Mucosa of stomach (tissue), 1 donor: ENCODE measurements around the gene DNTTIP2.
A peak's percentile ranks its signal among the peaks of the same experiment; 100 is the strongest.
"Not testable (repeated sequence)": the region's sequence is repeated elsewhere in the genome, so short reads cannot be mapped to it uniquely, and the experiment has no call there.

Source experiments
- H3K27me3 ChIP-seq: one replicate; pipeline ENCODE4 v1.7.0; 2013; ENCODE audit warnings: mild to moderate bottlenecking, low read length; ENCODE audit not compliant: control insufficient read depth, insufficient read depth
- H3K36me3 ChIP-seq: one replicate; pipeline ENCODE4 v1.7.0; 2013; ENCODE audit warnings: low read length; ENCODE audit not compliant: control insufficient read depth, insufficient read depth
- H3K4me1 ChIP-seq: one replicate; pipeline ENCODE4 v1.7.0; 2013; ENCODE audit warnings: mild to moderate bottlenecking, low read length; ENCODE audit not compliant: control insufficient read depth, insufficient read depth
- H3K4me3 ChIP-seq: one replicate; pipeline ENCODE4 v1.7.0; 2013; ENCODE audit warnings: low read length
- H3K9ac ChIP-seq: one replicate; pipeline ENCODE4 v1.7.0; 2013; ENCODE audit warnings: mild to moderate bottlenecking, low read length, moderate library complexity
- H3K9me3 ChIP-seq: one replicate; pipeline ENCODE4 v1.7.0; 2013; ENCODE audit warnings: mild to moderate bottlenecking, low read length, moderate library complexity; ENCODE audit not compliant: control insufficient read depth
- donor health status: Pancreatic carcinoma.

The DNTTIP2 gene

DNA sequence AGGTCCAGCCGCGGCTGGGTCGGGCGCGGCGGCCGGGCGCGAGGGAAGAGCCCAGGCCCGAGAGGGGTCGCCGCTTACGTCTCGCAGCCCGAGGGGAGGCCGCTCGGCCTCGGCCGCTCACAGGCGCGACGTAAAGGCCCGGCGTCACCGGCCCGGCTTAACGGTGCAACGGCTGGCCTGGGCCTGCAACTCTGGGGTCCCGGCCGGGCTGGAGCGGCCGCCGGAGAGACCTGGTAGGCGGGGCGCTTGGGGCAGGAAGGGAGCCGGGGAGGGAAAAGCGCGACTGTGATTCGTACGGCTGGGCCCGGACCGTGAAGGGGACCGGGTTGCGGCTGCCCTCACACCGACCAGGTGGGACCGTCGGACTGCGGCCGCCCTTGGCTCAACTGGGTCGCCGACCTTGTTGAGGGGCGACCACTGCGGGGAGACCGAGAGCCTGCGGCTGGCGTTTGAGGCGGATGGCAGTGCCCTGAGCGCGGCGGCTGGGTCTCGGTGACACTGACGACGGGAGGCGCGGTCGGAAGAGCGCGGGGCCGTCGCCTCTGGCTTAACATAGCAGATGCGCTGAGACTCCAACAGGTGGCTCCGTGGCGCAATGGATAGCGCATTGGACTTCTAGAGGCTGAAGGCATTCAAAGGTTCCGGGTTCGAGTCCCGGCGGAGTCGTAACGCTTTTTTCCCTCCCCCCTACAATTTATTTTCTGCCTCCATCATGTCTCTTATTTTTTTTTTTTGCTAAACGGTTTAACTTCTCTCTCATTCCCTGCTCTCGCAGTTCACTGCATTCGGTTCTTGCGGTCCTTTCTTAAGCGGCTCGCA lies 31.8 kb downstream of the DNTTIP2 start:
- no peaks in the 10 kb centered on the region for H3K36me3 ChIP-seq
- peak overlapping the region; percentile 71 for H3K4me3 ChIP-seq
- H3K9ac ChIP-seq: peak overlapping the region; percentile 84
- H3K4me1 ChIP-seq: peaks cover 25% of the 10 kb centered on the region
- H3K9me3 ChIP-seq: no peaks in the 10 kb centered on the region
- H3K27me3 ChIP-seq: no peaks in the 10 kb centered on the region

DNA sequence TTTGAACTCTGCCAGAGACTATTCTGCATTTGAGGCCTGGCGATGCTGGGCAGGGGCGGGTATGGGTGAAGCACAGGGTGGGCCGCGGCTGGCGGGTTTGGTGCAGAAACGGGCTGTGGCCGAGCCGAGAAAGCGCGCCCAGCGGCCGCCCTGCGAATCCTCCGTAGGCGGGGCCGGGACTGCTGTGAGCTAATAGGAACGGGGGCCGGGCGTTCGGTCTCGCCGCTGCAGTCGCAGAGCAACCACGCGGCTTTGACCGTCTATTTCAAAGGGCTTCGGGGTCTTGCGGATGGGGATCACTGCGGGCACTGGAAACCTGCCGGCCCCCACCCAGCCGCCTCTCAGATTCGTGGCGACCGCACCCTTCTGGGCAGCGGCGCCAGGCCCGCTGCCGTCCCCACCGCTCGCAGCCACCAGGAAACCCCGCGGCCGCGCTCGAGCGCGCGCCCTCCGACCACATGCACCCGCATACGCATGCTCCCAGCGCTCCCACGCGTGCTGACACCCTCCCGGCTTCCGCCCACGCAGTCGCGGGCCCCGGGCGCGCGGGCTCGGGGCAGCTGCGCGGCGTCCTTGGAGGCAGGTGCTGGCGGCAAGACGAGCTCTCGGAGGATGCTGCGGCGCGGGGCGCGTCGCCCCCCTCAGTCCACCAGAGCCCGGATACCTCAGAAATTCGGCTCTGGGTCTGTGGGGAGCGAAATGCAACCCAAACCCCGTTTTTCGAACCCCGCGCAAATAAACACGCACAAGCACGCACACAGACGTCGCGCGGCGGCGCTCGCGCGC lies 32.6 kb downstream of the DNTTIP2 start:
- Histone ChIP-seq H3K4me3 (peak overlapping the region; percentile 73), H3K4me1 (peaks cover 25% of the 10 kb centered on the region), H3K27me3 (no peaks in the 10 kb centered on the region), H3K9ac (peak overlapping the region; percentile 84), H3K36me3 (no peaks in the 10 kb centered on the region), H3K9me3 (no peaks in the 10 kb centered on the region)

DNA sequence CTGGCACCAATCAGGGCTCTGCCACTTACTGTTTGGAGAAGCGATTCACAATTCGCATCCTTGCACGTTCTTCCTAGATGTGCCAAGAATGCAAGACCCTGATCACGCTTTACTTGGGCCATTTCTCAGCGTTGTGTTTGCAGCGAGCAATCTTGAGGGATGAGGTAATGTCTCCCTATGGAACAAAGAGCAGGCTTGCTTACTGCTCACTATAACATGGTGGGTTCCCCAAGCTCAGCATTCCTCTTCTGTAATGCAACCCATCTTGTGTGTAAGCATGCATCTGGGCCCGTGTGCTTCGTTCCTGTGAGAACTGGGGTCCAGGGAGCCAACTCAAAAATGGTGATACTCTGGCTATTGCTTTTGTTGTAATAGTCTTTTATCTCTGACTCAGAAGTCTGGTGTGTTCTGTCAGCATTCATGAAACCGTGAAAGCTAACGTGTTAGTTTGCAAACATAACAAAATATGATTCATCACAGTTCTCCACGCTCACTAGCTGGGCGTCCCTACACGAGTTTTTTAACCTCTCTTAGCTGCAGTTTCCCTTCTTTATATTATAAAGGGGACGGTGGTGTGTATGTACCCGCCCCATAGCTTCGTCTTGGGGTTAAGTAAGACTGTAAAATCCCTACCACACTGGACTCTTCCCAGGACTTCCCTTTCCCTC lies 33.3 kb downstream of the DNTTIP2 start:
- no peaks in the 10 kb centered on the region for H3K27me3 ChIP-seq
- H3K4me3 ChIP-seq: peak overlapping the region; percentile 73
- H3K9me3 ChIP-seq: no peaks in the 10 kb centered on the region
- H3K9ac ChIP-seq: peak overlapping the region; percentile 84
- no peaks in the 10 kb centered on the region for H3K36me3 ChIP-seq
- H3K4me1 ChIP-seq: peaks cover 25% of the 10 kb centered on the region

DNA sequence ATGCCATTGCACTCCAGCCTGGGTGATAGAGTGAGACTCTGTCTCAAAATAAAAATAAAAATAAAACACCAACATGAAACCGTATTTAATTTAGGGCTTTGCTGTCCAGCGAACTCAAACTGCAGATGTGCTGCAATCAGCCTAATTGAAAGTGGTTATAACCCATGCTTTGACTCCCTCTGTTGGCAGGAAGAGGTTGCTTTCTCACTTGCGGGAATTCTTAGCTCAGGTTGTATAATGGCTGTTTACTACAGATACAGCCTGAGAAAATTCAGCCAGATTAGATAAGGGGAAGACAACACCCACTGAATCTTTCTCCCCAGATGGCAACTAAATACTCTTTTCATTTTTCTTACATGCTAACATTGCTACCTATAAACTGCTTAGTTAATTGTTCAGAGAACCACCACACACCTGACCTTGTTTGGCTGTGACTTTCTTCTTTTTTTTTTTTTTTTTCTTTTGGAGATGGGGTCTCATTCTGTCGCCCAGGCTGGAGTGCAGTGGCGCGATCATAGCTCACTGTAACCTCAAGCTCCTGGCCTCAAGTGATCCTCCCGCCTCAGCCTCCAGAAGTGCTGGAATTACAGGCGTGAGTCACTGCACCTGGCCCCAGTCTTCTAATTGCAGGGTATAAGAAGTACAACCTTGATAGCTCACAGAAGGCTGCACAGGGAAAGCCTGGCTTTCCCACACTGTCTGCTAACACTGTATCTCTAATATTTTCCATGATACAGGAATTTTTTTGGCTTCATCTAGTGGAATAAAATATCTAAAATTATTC lies 34.6 kb downstream of the DNTTIP2 start:
- H3K9me3 ChIP-seq: no peaks in the 10 kb centered on the region
- H3K4me1 ChIP-seq: peaks cover 25% of the 10 kb centered on the region
- no peaks in the 10 kb centered on the region for H3K36me3 ChIP-seq
- no peak overlapping the region for H3K9ac ChIP-seq
- no peak overlapping the region for H3K4me3 ChIP-seq
- H3K27me3 ChIP-seq: no peaks in the 10 kb centered on the region

DNA sequence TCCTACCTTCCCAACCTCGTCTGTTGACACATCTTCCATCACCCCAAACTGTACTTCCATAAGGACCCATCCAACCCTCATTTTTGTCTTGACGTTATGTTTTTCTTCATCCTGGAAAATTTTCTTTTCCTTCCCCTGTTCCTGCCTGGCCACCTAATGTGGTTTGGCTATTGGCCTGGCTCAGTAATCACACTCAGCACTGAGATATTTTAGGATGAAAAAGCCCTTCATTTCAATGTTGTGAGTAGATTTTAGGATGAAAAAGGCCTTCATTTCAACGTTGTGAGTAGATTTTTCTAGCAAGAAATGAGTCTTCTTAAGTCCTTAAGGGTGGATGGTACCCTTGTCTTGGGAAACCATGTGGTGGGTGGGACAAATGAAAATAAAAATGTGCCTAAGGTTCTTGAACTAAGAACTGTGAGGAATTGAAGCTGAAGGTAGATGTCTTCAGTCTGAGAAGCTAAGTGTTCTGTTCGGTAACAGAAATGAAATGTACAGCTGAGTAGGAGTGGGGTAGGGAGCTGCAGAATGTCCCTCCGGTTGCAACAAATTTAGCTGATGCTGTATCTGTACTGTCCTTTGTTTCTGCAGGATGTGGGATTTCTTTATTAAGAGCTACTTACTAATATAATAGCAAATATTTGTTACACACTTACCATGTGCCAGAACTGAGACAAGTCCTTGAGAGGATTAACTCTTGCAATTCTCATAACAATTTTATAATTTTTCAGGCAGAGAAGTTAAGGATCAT lies 36.1 kb downstream of the DNTTIP2 start:
- H3K9me3 ChIP-seq: no peaks in the 10 kb centered on the region
- H3K36me3 ChIP-seq: no peaks in the 10 kb centered on the region
- H3K4me1 ChIP-seq: peaks cover 20% of the 10 kb centered on the region
- H3K27me3 ChIP-seq: no peaks in the 10 kb centered on the region
- no peak overlapping the region for H3K4me3 ChIP-seq
- H3K9ac ChIP-seq: no peak overlapping the region

DNA sequence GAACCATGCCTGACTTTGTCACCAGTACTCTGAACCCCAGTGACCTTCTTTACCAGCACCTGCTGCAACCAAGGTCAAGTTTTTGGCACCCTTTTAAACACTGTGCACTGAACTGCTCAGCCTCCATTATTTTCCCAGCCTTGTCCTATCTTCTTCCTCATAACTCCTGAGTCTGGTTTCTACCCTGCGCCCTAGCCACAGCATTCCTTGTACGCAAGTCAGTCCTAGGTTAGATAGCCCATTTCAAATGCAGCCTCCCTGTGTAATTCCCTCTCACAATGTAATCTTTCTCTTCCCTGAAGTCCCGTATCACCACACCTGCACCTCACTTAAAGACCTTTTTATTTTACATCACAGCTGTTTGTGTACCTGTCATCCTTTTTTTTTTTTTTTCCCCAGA lies 37.2 kb downstream of the DNTTIP2 start:
- Histone ChIP-seq H3K9me3 (no peaks in the 10 kb centered on the region), H3K9ac (no peak overlapping the region), H3K36me3 (no peaks in the 10 kb centered on the region), H3K27me3 (no peaks in the 10 kb centered on the region), H3K4me1 (peaks cover 19% of the 10 kb centered on the region), H3K4me3 (no peak overlapping the region)

DNA sequence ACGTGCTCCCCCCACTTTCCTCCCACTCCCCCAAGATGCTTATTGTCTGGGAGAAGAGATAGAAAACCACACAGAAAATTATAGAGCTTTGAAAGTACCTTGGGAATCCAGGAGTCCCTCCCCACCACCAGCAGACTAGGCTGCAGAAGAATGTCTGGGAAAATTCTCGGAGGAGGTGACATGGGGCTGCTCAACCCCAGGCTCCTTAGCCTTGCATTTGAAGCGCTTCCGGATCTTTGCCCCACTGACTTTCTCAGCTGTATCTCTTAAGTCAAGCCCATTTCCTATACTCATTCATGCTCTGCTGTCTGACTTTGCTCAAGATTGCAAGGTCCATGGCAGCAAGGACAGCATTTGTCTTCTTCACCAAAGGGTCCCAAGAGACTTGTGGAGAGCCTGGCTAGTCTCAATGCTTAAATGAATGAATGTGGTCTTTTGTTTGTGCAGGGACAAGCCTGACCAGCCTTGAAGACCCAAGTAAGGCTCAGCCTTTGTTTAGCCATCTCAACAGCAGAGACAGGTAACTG lies 38.0 kb downstream of the DNTTIP2 start:
- Histone ChIP-seq H3K27me3 (no peaks in the 10 kb centered on the region), H3K9me3 (no peaks in the 10 kb centered on the region), H3K4me1 (peaks cover 18% of the 10 kb centered on the region), H3K9ac (no peak overlapping the region), H3K36me3 (no peaks in the 10 kb centered on the region), H3K4me3 (no peak overlapping the region)

DNA sequence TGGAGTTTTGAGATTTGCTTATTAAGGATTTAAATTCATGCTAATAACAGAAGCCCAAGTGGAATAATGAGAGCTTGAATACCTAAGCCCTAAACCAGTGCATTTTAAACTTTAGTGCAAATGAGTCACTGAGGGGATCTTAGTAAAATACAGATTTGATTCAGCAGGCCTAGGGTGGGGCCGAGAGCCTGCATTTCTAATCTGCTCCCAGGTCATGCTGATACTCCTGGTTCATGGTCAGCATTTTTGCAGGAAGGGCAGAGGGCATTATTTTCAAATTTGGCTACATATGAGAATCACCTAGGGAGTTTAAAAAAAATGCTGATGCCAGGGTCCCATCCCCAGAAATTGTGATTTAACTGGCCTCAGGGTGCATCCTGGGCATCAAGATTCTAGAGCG lies 39.3 kb downstream of the DNTTIP2 start:
- Histone ChIP-seq H3K4me1 (peaks cover 8% of the 10 kb centered on the region), H3K9ac (no peak overlapping the region), H3K27me3 (no peaks in the 10 kb centered on the region), H3K36me3 (no peaks in the 10 kb centered on the region), H3K9me3 (no peaks in the 10 kb centered on the region), H3K4me3 (no peak overlapping the region)

DNA sequence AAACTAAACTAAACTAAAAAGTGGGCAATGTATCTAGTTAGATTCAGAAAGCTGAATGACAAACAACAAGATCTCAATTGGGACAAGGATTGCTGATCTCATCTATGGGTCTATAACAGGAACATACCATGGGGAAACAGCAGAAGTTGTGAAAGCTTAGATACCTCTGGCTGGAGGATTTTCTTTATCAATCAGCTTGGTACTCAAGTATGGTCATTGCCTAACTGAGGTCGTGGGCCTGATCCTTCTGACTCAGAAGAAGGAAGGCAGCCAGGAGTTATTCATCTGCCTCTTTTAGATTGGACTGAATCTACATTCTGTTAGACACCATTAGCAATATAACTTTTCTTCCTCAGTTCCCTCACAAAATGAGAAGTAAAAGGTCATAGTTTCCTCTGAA lies 39.7 kb downstream of the DNTTIP2 start:
- Histone ChIP-seq H3K36me3 (no peaks in the 10 kb centered on the region), H3K9ac (no peak overlapping the region), H3K4me1 (peaks cover 3% of the 10 kb centered on the region), H3K4me3 (no peak overlapping the region), H3K9me3 (no peaks in the 10 kb centered on the region), H3K27me3 (no peaks in the 10 kb centered on the region)

DNA sequence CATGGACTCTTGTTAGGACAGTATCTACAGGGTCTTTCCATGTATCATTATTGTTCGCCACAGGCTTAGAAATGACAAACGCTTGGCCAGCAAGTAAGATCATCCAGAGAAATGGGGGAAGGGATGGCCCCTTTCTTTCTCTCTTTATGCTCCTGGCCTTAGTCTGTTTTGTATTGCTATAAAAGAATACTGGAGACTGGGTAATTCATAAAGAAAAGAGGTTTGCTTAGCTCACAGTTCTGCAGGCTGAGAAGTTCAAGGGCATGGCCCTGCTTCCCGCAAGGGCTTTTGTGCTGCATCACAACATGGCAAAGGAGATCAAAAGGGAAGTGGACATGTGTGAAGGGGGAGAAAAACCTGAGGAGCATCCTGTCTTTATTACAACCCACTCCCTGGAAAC lies 41.0 kb downstream of the DNTTIP2 start:
- Histone ChIP-seq H3K27me3 (no peaks in the 10 kb centered on the region), H3K9me3 (no peaks in the 10 kb centered on the region), H3K9ac (no peak overlapping the region)

DNA sequence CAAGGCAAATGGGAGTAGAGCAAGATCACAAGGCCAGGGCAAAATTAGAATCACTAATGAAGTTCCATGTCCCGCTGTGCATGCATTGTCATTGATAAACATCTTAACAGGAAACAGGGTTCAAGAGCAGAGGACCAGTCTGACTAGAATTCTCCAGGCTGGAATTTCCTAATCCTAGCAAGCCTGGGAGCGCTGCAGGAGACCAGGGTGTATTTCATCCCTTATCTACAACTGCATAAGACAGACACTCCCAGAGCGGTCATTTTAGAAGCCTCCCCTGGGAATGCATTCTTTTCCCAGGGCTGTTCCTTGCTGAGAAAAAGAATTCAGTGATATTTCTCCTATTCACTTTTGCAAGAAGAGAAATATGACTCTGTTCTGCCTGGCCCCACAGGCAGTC lies 45.7 kb downstream of the DNTTIP2 start:
- H3K4me1 ChIP-seq, H3K36me3 ChIP-seq, H3K9ac ChIP-seq, H3K4me3 ChIP-seq, H3K9me3 ChIP-seq, H3K27me3 ChIP-seq: not testable (repeated sequence)

More for the DNA sequence above, 41.0 kb downstream of the DNTTIP2 start:
- H3K4me3 ChIP-seq: no peak overlapping the region
- no peaks in the 10 kb centered on the region for H3K36me3 ChIP-seq
- no peaks in the 10 kb centered on the region for H3K4me1 ChIP-seq
